K562 (cell line): ENCODE data around the gene MPG. TPM values are rescaled to one million over a fixed set of nuclear protein-coding genes. Genes with fewer than 3 reads are reported as not detected.

ENCODE experiments used
- CREBBP ChIP-seq: IDR thresholded peaks from one replicate; pipeline ENCODE4 v1.6.1; 2012; ENCODE audit warnings: low read depth, mild to moderate bottlenecking, control low read depth, inconsistent platforms, low read length
- EP300 ChIP-seq: IDR thresholded peaks from 2 replicates; pipeline ENCODE4 v1.6.1; 2012; ENCODE audit warnings: low read length, improper control_type of control experiment
- GABPB2 ChIP-seq: fragments of 250-450 bp; sonication (Bioruptor Pico); conservative IDR thresholded peaks from 2 replicates; pipeline ENCODE4 v1.5.1; 2021; ENCODE audit warnings: mild to moderate bottlenecking
- HMBOX1 ChIP-seq: sonication (generic); IDR thresholded peaks from 2 replicates; pipeline ENCODE4 v1.6.1; 2016
- IFI16 ChIP-seq: fragments of 250-450 bp; sonication (Bioruptor Pico); IDR thresholded peaks from 2 replicates; pipeline ENCODE4 v2.1.2; 2022; ENCODE audit warnings: mild to moderate bottlenecking, inconsistent platforms
- KLF1 ChIP-seq: fragments of 450-650 bp; IDR thresholded peaks from 2 replicates; pipeline ENCODE4 v1.6.1; 2016; ENCODE audit warnings: missing genetic modification characterization, missing compliant biosample characterization
- KLF16 ChIP-seq: IDR thresholded peaks from 2 replicates; pipeline ENCODE4 v1.6.1; 2016; ENCODE audit warnings: antibody characterized with exemption
- L3MBTL2 ChIP-seq: fragments of 450-650 bp; IDR thresholded peaks from 2 replicates; pipeline ENCODE4 v1.6.1; 2016; ENCODE audit warnings: mild to moderate bottlenecking, moderate library complexity
- LCOR ChIP-seq: sonication (generic); formaldehyde crosslinking; IDR thresholded peaks from 2 replicates; pipeline ENCODE4 v1.8.0; 2022; ENCODE audit warnings: mild to moderate bottlenecking, missing genetic modification reagents
- MYC ChIP-seq, 2 experiments: fragments of 250-450 bp in 1 of 2; sonication (Bioruptor Pico) in 1 of 2; IDR thresholded peaks; 2 replicates each; pipeline versions ENCODE4 v1.5.1 to v1.6.1; 2012 to 2021; ENCODE audit warnings: low read depth in 2 of 2, borderline replicate concordance in 1 of 2, improper control_type of control experiment in 1 of 2, low read length in 1 of 2, mild to moderate bottlenecking in 1 of 2, moderate library complexity in 1 of 2
- NCOA4 ChIP-seq: fragments of 450-650 bp; IDR thresholded peaks from 2 replicates; pipeline ENCODE4 v1.6.1; 2018; ENCODE audit warnings: mild to moderate bottlenecking; ENCODE audit not compliant: partially characterized antibody
- NFIX ChIP-seq: fragments of 250-450 bp; sonication (Bioruptor Pico); IDR thresholded peaks from 2 replicates; pipeline ENCODE4 v1.4.0; 2020; ENCODE audit warnings: low read depth, mild to moderate bottlenecking, moderate library complexity
- NR2F6 ChIP-seq: fragments of 450-650 bp; formaldehyde crosslinking; IDR thresholded peaks from 2 replicates; pipeline ENCODE4 v1.4.0; 2020; ENCODE audit warnings: mild to moderate bottlenecking
- PML ChIP-seq: IDR thresholded peaks from 2 replicates; pipeline ENCODE4 v1.6.1; 2012; ENCODE audit warnings: low read length, inconsistent platforms
- RHOXF2B ChIP-seq: fragments of 250-450 bp; sonication (Bioruptor Pico); conservative IDR thresholded peaks from 2 replicates; pipeline ENCODE4 v1.5.1; 2021
- SOX6 ChIP-seq: fragments of 450-650 bp; IDR thresholded peaks from 2 replicates; pipeline ENCODE4 v1.6.1; 2014; ENCODE audit warnings: mild to moderate bottlenecking
- U2AF2 ChIP-seq: fragments of 200-400 bp; formaldehyde crosslinking; optimal IDR thresholded peaks from 2 replicates; pipeline ENCODE3; 2017; ENCODE audit warnings: low read depth, mild to moderate bottlenecking, low read length
- VEZF1 ChIP-seq: fragments of 200-800 bp; sonication (Bioruptor generic); IDR thresholded peaks from 2 replicates; pipeline ENCODE4 v1.6.1; 2017; ENCODE audit warnings: missing genetic modification characterization, missing compliant biosample characterization
- ZBTB17 ChIP-seq: fragments of 450-650 bp; formaldehyde crosslinking; IDR thresholded peaks from 2 replicates; pipeline ENCODE4 v1.4.0; 2020; ENCODE audit warnings: mild to moderate bottlenecking
- ZBTB7A ChIP-seq: IDR thresholded peaks from 2 replicates; pipeline ENCODE4 v1.6.1; 2011; ENCODE audit warnings: low read depth, mild to moderate bottlenecking, low read length, moderate library complexity, borderline replicate concordance; ENCODE audit not compliant: control insufficient read depth
- ZNF165 ChIP-seq: fragments of 250-450 bp; sonication (Bioruptor Pico); IDR thresholded peaks from 2 replicates; pipeline ENCODE4 v1.4.0; 2020; ENCODE audit warnings: borderline replicate concordance
- ZNF197 ChIP-seq: fragments of 200-800 bp; sonication (Bioruptor generic); IDR thresholded peaks from 2 replicates; pipeline ENCODE4 v1.6.1; 2016; ENCODE audit warnings: low read depth, missing genetic modification characterization, missing compliant biosample characterization
- ZNF75A ChIP-seq: fragments of 450-650 bp; formaldehyde crosslinking; IDR thresholded peaks from 2 replicates; pipeline ENCODE4 v1.4.0; 2020; ENCODE audit warnings: mild to moderate bottlenecking
- polyA plus RNA-seq, 8 experiments: library from polyadenylated mRNA; depleted of rRNA in 4 of 8; stranded (reverse) in 5 of 8; unstranded in 3 of 8; fragments of >200 nt; fragmentation: Nextera tagmentation in 2 of 8; fragmentation: Illumina TruSeq in 1 of 8; extraction: Ambion mirVana in 2 of 8; extraction: Trizol in 1 of 8; gene quantifications; 2 replicates each; pipeline versions ENCODE4 v1.2.1 to v1.2.3, GENCODE V29; 2011 to 2014; ENCODE audit warnings: inconsistent platforms in 1 of 8, missing spikeins in 1 of 8
- total RNA-seq, 7 experiments: library from RNA; depleted of rRNA in 6 of 7; stranded (reverse); fragments of >200 nt in 6 of 7; fragmentation: Illumina TruSeq in 2 of 7; extraction: Trizol in 2 of 7; gene quantifications; 2 replicates each; pipeline versions ENCODE4 v1.2.1 to v1.2.3, GENCODE V29; 2011 to 2021; ENCODE audit warnings: low replicate concordance in 1 of 7
- TF ChIP-seq, protein P1 (sequence below): fragments of 250-450 bp; sonication (Bioruptor Pico); IDR thresholded peaks from 2 replicates; pipeline ENCODE4 v1.5.0; 2021
- TF ChIP-seq, protein P2 (sequence below): fragments of 250-450 bp; sonication (Bioruptor Pico); IDR thresholded peaks from 2 replicates; pipeline ENCODE4 v1.4.0; 2020; ENCODE audit warnings: mild to moderate bottlenecking, moderate library complexity

The MPG gene
- total and polyA plus RNA-seq, 9 of the 15 experiments (the other 6 are each of a cell fraction or from before 2014, with no cell fraction given), result 0.42 to 226 (median 36.2) TPM

- TF ChIP-seq MYC (IDR thresholded peaks at IDR 0.05; ENCODE audit: low read depth, low read length) (peak; percentile 62; the same call in 1 of the 2 replicates), MYC (CRISPR knock-in tag; IDR thresholded peaks at IDR 0.05; ENCODE audit: borderline replicate concordance, low read depth) (no peak; the same call in 1 of the 2 replicates), GABPB2 (CRISPR knock-in tag) (no peak), SOX6 (peak; percentile 75; the same call in 1 of the 2 replicates), ZBTB7A (peak; percentile 42; the same call in 1 of the 2 replicates), ZBTB17 (CRISPR knock-in tag) (0 out of 2 replicates have a peak, but pooled peaks have one; percentile 31), KLF1 (tag) (no peak), EP300 (peak; percentile 76), L3MBTL2 (no peak), NCOA4 (no peak), NFIX (CRISPR knock-in tag) (no peak), VEZF1 (CRISPR knock-in tag) (peak; percentile 64; the same call in 1 of the 2 replicates), NR2F6 (CRISPR knock-in tag) (no peak), PML (peak; percentile 76), CREBBP (no peak), IFI16 (CRISPR knock-in tag) (0 out of 2 replicates have a peak, but pooled peaks have one; percentile 20), ZNF75A (CRISPR knock-in tag) (0 out of 2 replicates have a peak, but pooled peaks have one; percentile 37), RHOXF2B (CRISPR knock-in tag) (0 out of 2 replicates have a peak, but pooled peaks have one; percentile 44), ZNF197 (CRISPR knock-in tag) (0 out of 2 replicates have a peak, but pooled peaks have one; percentile 74), KLF16 (peak; percentile 87), HMBOX1 (no peak), U2AF2 (no peak), LCOR (CRISPR knock-in tag) (no peak), ZNF165 (CRISPR knock-in tag) (0 out of 2 replicates have a peak, but pooled peaks have one; percentile 33)
- TF ChIP-seq, protein P1, sequence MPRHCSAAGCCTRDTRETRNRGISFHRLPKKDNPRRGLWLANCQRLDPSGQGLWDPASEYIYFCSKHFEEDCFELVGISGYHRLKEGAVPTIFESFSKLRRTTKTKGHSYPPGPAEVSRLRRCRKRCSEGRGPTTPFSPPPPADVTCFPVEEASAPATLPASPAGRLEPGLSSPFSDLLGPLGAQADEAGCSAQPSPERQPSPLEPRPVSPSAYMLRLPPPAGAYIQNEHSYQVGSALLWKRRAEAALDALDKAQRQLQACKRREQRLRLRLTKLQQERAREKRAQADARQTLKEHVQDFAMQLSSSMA (CRISPR knock-in tag), result no peak
- TF ChIP-seq, protein P2, sequence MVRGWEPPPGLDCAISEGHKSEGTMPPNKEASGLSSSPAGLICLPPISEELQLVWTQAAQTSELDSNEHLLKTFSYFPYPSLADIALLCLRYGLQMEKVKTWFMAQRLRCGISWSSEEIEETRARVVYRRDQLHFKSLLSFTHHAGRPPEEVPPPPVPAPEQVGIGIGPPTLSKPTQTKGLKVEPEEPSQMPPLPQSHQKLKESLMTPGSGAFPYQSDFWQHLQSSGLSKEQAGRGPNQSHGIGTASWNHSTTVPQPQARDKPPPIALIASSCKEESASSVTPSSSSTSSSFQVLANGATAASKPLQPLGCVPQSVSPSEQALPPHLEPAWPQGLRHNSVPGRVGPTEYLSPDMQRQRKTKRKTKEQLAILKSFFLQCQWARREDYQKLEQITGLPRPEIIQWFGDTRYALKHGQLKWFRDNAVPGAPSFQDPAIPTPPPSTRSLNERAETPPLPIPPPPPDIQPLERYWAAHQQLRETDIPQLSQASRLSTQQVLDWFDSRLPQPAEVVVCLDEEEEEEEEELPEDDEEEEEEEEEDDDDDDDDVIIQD, result 0 out of 2 replicates have a peak, but pooled peaks have one; percentile 71
These were observed 41.9 kb downstream of the MPG start (continued) for GRCh38 chr16:119835-120491.
